GF-D8 (cell line): ENCODE measurements around the gene TMEM92.
A peak's percentile ranks its signal among the peaks of the same experiment; 100 is the strongest.
"Not testable (repeated sequence)": the region's sequence is repeated elsewhere in the genome, so short reads cannot be mapped to it uniquely, and the experiment has no call there.

ENCODE experiments used
- DNase-seq: peaks from one replicate; lab custom pipeline; 2025; lab: John Stamatoyannopoulos, UW

The TMEM92 gene

DNA sequence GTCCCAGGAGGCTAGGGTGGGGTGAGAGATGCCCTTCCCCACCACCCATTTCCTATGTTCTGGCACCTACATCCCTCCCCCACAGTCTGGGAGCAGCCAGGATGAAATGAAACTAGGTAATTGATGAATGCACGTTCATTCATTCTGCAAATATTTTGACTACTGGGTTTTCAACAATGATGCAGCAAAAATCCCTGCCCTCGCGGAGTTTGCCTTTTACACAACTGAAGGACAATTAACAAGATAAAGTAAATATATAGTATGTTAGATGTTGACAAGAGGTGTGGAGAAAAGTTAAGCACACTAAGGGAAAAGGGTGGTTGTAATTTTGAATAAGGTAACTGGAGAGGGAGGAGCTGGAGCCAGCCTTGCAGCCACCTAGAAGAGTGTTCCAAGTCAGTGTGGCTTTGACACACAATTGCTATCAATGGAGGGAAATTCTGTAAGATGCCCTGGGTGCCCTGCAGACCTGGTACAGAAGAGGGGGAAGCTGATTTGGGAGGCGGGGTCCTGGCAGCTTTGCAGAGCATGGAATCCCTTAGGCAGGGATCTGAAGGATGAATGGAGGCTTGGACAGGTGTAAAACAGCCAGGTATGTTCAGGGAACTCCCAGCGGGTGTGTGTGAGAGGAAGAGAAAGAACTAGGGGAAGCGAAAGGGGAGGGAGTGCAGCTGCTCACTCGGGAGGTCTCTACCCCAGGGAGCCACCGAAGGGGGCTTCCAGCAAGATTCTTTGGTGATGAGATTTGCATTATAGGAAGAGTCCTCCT, 2.5 kb downstream of the TMEM92 start:
- DNase-seq: no peak

DNA sequence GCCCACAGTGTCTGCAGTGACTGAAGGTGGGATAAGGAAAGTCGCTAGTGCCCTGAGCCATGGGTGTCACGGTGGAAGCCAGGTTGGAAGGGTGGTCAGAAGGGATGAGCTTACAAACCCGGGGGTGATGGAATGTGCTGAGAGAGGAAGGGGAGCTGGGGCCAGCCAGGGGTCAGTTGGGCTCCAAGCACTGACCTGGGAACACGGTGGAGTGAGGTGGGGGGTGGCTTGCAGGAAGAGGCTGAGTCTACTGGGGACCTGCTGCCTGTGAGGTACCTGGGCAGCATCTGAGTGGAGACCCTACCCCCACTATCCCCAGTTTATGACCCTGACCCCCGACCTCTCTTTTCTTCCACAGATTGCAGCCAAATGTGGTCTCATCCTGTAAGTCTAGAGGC, 3.1 kb downstream of the TMEM92 start:
- no peak for DNase-seq

DNA sequence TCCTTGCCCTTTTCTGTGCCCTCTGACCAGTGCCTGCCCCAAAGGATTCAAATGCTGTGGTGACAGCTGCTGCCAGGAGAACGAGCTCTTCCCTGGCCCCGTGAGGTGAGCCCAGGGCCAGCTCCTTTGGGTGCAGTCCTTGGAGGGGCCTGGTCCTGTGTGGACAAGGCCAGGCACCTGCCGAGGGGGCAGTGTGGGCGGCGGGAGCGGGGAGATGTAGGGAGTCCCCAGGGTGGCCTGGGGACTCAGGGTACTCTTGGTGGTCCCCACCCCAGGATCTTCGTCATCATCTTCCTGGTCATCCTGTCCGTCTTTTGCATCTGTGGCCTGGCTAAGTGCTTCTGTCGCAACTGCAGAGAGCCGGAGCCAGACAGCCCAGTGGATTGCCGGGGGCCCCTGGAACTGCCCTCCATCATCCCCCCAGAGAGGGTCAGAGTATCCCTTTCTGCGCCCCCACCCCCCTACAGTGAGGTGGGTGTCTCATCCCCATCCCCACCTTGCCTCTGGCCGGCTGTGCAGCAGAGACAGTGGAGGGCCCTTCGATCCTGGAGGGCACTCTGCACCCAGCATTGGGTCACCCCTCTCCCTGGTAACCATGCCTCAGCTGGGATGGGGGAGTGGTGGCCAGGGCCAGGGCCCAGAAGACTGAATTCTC, 4.4 kb downstream of the TMEM92 start:
- DNase-seq: no peak

DNA sequence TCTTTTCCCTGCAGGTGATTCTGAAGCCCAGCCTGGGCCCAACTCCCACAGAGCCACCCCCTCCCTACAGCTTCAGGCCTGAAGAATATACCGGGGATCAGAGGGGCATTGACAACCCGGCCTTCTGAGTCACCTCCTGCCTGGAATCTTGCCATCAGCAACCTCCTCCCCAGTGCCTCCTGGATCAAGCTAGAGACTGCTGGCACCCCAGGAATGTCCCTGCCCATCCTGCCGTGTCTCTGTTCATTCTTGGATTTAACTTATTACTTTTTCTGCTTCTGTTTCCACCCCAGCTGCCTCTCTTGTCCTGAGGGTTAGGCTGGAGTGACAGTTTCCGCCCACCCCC, 4.9 kb downstream of the TMEM92 start:
- no peak for DNase-seq

DNA sequence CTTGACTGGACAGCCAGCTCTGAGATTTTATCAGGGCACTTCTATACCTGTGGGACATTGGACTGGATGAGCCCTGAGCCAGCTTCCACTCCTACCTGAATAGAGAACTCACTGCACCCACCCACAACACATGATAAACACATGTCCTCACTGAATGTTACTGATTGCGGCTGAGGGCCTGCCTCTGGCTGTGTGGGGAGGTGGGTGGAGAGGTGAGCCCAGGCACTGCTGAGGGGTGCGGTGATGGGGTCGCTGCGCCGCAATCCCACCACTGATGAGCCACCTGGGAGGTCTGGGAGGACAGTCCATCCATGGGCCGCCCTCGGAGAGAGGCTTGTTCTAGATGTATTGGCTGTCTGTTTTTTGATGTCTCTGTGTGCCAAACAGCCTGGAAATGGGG, 5.4 kb downstream of the TMEM92 start:
- DNase-seq: no peak

DNA sequence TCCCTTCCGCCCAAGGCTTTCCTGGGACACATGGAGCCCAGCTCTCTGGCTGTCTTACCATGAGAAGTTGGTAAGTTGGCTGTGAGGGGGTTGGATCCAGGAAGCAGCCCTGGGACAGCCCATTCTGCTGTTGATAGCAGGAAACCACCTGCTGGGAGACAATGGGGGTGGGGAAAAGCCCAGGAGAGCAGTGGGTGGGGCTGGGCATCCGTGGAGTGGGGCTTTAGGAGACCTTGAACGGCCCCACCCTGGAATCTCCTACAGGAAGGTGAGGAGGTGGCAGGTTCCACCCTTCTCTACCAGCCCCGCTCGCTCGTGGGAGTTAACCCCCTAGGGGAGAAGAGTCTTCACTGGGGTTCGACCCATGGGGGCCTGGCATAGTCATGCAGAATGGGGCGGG, 5.8 kb downstream of the TMEM92 start:
- no peak for DNase-seq

DNA sequence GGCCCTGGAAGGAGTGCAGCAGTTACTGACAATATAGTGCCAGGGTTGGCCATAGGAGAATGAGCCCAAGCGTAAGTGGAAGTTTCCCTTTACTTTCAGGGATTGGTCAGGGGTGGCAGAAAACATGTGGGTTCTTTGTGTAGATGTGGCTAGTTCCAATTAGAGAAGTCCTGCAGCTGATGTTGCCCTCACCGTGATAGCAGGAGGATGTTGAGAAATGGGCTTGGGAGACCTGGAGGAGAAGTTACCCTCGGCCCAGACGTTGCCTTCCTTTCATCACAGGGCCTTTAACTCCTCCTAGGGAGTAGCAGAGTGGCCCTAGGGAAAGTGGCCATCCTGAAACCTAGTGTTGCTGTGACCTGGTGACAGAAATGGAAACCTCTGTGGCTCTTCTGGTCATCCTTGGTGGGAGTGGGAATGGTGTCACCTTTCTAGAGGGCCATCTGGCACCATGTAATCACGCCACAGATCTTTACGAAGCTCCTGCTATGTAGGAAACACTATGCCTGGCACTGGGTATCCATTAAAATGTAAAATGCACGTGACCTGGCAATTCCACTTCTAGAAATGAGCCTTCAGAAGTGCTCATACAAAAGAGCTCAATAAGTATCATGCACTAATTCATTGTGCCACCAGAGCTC, 6.7 kb downstream of the TMEM92 start:
- DNase-seq: peak; percentile 42

DNA sequence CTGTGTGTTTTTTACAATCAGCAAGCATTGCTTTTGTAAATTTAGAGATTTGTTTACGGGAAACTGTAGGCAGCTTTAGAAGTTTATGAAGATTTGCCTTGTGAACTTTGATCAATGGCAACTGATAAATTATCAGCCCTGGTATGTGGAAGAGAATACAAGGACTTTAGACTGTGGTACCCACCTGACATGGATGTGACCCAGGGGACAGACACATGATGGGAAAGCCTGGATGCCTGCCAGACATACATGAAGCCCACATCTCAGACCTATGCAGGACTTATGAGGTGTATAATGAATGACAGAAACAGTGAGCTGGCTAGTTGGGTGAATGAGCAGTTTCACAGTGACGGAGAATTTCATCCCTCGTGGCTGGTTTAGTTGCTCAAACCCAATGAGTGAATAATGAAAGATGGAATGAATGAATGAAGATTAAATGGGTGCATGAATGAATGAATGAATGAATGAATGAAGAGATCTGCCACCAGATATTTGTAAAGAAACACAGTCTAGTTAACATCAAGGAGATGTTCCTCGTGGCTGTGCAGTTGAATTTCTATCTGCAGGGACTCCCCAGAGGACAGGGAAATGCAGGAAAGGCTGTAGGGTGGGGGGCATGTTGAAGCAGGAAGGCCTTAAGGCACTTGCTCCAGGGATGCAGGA, 7.6 kb downstream of the TMEM92 start:
- no peak for DNase-seq

DNA sequence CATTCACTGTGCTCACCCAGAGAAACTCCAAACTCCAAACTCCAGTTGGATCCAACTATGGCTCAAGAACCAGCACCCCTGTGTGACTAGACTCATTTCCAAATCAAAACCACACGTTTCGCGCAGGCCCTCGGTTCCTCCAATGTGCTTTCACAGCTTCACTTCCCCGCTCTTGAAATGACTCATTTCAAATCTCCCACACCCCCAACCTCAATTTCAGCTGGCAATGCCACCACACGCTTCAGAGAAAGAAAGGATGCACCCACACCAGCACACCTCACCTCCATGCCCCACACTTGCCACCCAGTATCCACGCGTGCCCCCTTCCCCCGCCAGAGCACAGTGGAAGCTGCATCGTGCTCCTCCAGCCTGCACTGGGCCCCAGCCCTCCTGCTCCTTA, 9.0 kb downstream of the TMEM92 start:
- no peak for DNase-seq

DNA sequence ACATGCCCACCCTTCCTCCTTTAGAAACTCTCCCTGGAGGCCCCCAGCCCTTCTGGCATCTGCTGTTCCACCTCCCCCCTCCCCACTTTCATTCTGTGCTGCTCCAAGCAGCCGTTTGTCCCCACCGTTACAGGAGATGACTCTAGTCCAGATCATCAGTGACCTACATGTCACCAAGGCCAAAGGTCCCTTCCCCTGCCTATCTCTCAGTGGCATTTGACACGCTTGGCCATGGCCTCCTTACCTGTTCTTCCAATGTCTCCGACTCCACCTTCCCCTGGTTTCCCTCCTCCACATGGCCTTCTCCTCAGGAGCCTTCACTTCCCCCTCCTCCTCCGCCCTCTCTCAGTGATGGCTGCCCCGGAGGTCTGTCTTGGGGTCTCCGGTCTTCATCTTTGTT, 9.4 kb downstream of the TMEM92 start:
- no peak for DNase-seq

DNA sequence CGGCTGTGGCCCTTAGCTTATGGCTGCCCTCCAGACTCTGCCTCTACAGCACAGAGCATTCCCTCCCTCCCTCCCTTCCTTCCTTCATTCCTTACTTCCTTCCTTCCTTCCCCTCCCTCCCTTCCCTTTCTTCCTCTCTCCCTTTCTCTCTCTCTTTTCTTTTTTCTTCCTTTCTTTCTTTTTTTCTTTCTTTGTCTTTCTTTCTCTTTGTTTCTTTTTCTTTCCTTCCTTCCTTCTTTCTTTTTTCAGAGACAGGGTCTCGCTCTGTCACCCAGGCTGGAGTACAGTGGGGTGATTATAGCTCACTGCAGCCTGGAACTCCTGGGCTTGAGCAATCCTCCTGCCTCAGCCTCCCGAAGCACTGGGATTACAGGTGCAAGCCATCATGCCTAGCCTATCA, 11.7 kb downstream of the TMEM92 start:
- no peak for DNase-seq

DNA sequence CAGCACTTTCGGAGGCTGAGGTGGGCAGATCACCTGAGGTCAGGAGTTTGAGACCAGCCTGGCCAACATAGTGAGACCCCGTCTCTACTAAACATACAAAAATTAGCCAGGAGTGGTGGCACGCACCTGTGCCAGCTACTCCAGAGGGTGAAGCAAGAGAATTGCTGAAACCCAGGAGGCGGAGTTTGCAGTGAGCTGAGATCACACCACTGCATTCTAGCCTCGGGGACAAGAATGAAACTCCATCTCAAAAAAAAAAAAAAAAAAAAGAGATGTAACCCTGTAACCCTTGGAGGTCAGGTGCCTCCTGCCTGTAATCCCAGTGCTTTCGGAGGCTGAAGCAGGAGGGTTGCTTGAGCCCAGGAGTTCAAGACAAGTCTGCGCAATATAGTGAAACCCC, 13.0 kb downstream of the TMEM92 start:
- not testable (repeated sequence) for DNase-seq

DNA sequence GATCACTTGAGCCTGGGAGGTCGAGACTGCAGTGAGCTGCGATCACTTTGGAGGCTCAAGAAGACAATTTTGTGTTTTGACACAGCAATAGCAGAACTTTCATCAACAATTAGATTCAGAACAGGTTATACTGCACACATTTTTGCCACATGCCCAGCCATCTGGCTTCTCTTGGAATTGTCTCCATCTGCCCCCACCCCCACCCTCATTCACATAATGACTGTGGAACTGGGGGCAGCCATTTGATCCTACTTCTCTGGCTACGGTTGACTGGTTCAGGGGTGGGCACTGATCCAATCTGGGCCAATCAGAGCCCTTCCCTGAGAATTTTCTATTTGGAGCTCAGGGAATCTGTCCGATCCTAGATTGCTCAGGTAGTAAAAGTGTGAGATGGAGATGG, 14.0 kb downstream of the TMEM92 start:
- DNase-seq: no peak

DNA sequence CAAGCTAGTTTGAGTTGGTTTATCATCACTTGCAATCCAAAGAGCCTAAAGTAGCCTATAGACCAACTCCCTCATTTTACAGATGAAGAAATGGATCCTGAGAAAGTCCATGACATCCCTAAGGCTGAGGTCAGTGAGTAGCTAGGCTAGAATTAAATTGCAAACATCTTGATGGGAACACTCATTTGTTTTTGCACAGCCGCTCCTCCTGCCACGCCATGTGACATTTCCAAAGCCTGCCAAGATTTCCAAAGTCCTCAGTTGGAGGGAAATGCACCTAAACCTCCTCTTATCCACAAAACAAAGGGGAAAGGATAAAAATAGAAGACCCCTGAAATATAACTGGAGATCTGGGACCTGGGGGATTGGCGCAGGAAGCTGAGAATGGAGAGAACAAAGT, 15.0 kb downstream of the TMEM92 start:
- no peak for DNase-seq

DNA sequence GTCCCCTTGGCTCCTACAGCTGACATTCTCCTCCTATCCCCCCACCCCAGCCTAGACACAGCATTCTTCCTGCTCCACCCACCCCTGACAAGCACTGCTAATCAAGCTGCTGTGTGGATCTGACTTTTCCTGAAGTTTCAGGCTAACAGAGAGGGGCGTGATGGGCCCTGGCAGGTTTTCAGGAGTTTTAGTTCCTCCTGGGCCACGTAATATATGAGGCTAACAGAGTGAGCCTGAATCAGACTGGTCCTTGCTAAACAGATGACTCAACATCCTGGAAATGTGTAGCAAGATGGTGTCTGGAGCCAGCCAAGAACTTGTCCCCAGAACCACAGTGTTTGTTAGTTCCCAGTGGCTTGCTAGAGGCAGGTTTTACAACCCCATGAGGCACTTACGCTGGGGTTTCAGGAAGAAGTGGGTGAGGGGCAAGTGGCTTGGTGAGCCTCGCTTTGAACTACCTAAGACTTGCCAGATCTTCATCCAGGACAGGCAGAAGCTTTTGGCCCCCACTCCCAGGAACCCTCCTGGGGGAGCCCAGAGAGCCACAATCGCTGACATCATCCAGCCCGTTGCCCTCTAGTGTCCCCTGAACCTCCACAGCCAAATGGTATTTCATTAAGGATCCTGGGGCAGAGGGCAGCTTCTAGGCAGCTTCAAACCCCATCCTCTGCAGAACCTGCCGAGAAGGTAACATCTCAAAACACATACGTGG, 15.9 kb downstream of the TMEM92 start:
- peak; percentile 87 for DNase-seq

DNA sequence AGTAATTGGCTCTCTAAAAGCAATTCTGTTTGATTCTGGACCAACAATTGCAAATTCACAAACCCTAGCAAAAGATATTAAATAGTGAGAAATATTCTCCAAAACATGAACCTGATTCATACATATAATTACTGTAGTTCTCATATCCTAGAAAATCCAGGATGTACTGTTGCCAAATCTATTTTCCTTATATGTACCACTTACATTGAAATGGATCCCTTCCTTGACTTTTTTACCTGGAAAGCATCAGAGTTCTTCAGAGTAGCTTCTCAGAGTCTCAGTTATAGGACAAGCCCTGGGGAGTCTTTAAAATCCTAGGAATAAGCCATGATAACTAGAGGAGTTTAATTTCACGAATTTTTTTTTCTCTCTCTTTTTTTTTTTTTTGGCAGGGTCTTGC, 16.7 kb downstream of the TMEM92 start:
- no peak for DNase-seq

DNA sequence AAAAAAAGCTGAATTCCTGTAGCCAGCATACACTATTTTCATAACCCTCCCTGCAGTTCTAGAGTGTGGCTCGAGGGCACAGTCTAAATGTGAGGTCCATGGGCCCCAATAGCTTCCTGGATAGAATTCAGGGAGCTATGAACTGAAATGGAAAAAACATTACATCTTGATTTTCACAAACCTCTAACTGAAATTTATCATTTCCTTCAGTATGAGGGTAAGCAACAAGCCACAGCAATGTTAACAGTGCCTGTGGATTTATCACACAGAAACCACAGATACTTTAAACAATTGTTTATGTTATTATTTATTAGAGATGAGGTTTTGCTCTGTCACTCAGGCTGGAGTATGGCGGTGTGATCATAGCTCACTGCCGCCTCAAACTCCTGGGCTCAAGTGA, 18.2 kb downstream of the TMEM92 start:
- no peak for DNase-seq

DNA sequence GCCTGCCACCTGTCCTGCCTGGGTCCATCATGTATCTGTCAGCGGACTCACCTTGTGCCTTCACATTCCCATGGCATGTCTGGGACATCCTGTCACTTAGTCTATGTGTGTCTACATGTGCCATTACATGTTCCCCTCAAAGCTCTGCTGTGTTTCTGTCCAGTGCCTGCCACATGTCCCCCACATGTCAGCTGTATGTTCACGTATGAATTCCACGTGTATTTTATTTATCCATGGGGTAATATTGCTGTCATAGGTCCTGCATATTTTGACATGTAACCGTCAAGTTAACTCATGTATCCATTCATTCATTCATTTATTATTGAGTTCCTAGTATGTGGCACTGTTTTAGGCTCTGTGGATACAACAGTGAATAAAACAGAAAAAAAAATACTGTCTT, 20.8 kb downstream of the TMEM92 start:
- DNase-seq: no peak

DNA sequence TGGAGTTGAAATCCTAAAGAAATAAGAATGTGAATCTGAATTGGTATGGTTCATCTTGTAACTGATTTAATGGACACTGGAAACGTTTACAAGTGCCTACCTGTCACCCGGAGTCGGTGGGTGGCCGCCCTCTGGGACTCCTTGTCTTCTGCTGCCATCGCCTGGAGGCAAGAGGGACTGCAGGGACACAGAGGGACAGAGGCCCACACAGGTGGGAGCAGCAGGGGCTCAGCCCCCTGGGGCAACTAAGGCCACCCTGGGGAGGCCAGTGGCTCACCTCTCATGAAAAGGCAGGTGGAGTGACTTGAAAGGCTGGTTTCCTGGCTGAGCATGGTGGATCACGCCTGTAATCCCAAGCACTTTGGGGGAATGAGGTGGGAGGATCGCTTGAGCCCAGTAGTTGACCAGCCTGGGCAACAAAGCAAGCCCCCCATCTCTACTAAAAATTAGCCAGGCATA, 23.2 kb downstream of the TMEM92 start:
- DNase-seq: no peak

DNA sequence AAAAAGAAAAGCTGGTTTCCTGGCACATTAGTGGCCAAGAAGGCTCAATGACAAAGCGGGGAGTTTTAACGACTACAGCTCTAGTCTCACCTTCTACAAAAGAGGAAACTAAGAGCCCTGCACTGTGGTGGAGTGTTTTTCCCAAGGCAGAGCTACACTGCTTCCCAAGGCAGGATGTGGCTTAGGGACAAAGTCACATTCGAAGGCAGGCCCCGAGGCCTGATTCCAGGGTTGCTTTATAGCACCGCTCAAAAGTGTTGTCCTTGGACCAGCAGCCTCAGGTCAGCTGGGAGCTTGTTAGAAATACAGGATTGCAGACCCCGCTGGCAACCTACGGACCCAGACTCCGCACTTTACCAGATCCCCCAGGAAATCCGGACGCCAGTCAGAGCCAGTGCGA, 23.8 kb downstream of the TMEM92 start:
- DNase-seq: no peak

DNA sequence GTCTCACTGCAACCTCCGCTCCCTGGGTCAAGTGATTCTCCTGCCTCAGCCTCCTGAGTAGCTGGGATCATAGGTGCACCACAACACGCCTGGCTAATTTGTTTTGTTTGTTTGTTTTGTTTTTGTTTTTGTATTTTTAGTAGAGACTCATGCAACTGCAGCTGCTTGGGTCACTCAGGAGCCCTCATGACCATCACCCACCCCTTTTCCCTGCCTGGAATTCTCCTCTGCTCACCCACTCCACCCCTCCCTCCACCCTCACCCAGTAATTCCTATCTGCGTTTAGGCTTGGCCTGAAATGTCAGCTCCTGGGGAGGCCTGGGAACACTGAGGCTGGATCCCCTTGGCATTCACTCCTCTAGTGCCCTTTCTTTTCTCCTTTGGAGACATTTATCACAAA, 25.5 kb downstream of the TMEM92 start:
- no peak for DNase-seq

DNA sequence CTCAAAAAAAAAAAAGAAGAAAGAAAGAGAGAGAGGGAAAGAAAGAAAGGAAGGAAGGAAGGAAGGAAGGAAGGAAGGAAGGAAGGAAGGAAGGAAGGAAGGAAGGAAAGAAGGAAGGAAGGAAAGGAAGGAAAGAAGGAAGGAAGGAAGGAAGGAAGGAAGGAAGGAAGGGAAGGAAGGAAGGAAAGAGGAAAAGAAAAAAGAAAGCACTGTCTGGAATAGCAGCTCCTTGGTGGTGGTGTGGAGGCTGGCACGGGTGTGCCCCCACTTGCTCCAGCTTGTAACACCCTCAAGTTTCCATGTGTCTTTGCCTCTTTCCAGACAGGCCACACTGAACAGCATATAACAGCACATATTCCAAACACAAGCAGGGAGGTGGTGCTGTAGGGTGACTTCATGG, 26.6 kb downstream of the TMEM92 start:
- DNase-seq: not testable (repeated sequence)
